Smooth muscle cell of the umbilical artery (primary cell): ENCODE data around the gene KRT77. TPM values are rescaled to one million over a fixed set of nuclear protein-coding genes. Genes with fewer than 3 reads are reported as not detected.

Experiments
- total RNA-seq: library from RNA; depleted of rRNA; stranded (reverse); fragments of >200 nt; gene quantifications from 2 replicates; pipeline ENCODE4 v1.2.3, GENCODE V29; 2014

KRT77 gene
- not detected in 2 replicates for total RNA-seq

GRCh38 chr12:52703424-52703823 is at the start of gene KRT77:
Gene KRT77 (minus strand): TSS chr12:52703524. CDS start chr12:52703434, 90 bp downstream.

GRCh38 chr12:52680363-52680762 is 23.0 kb downstream of the KRT77 start, which contains the start of gene KRT1:
Gene KRT1 (minus strand): TSS chr12:52680407. CDS start chr12:52680348, 59 bp downstream.

GRCh38 chr12:52651726-52652261 is 51.5 kb downstream of the KRT77 start, which contains the start of gene KRT2:
Gene KRT2 (minus strand): TSS chr12:52652211. CDS start chr12:52652142, 69 bp downstream.

Other genes with a start within 250 kb of the KRT77 start
- gene KRT6C, start 229.7 kb downstream of the KRT77 start, total RNA-seq: not detected in 2 replicates
- gene KRT6A, start 210.3 kb downstream of the KRT77 start, total RNA-seq: not detected in 2 replicates
- 0.23 TPM in 1 of 2 replicates, not detected in the other for gene KRT5, start 183.1 kb downstream of the KRT77 start, total RNA-seq
- gene KRT71, start 150.4 kb downstream of the KRT77 start, total RNA-seq: not detected in 2 replicates
- gene KRT74, start 129.7 kb downstream of the KRT77 start, total RNA-seq: not detected in 2 replicates
- gene KRT72, start 102.1 kb downstream of the KRT77 start, total RNA-seq: not detected in 2 replicates
- not detected in 2 replicates for gene KRT73, start 85.0 kb downstream of the KRT77 start, total RNA-seq
- not detected in 2 replicates for gene KRT2, start 51.3 kb downstream of the KRT77 start, total RNA-seq
- gene KRT1, start 23.1 kb downstream of the KRT77 start, total RNA-seq: not detected in 2 replicates
- gene KRT76, start 73.8 kb upstream of the KRT77 start, total RNA-seq: not detected in 2 replicates
- not detected in 2 replicates for gene KRT3, start 92.6 kb upstream of the KRT77 start, total RNA-seq
- not detected in 2 replicates for gene KRT4, start 110.6 kb upstream of the KRT77 start, total RNA-seq
- not detected in 2 replicates for gene KRT79, start 130.8 kb upstream of the KRT77 start, total RNA-seq
- not detected in 2 replicates for gene KRT78, start 145.5 kb upstream of the KRT77 start, total RNA-seq
- 226 and 547 TPM in 2 replicates for gene KRT8, start 201.6 kb upstream of the KRT77 start, total RNA-seq
- 325 and 738 TPM in 2 replicates for gene KRT18, start 245.6 kb upstream of the KRT77 start, total RNA-seq